ENCODE measurements around the gene TRIP6.
A peak's percentile ranks its signal among the peaks of the same experiment; 100 is the strongest.

Gene TRIP6

GRCh38 chr7:100891568-100892247, 24.5 kb downstream of the TRIP6 start:
- peaks cover 8% of the 10 kb centered on the region for H3K27me3 ChIP-seq (ENCODE audit: control insufficient read depth, insufficient read depth, low read length)
- H3K4me3 ChIP-seq (ENCODE audit: low read length): peak overlapping the region; percentile 69; the same call in 1 of the 2 replicates

DNA sequence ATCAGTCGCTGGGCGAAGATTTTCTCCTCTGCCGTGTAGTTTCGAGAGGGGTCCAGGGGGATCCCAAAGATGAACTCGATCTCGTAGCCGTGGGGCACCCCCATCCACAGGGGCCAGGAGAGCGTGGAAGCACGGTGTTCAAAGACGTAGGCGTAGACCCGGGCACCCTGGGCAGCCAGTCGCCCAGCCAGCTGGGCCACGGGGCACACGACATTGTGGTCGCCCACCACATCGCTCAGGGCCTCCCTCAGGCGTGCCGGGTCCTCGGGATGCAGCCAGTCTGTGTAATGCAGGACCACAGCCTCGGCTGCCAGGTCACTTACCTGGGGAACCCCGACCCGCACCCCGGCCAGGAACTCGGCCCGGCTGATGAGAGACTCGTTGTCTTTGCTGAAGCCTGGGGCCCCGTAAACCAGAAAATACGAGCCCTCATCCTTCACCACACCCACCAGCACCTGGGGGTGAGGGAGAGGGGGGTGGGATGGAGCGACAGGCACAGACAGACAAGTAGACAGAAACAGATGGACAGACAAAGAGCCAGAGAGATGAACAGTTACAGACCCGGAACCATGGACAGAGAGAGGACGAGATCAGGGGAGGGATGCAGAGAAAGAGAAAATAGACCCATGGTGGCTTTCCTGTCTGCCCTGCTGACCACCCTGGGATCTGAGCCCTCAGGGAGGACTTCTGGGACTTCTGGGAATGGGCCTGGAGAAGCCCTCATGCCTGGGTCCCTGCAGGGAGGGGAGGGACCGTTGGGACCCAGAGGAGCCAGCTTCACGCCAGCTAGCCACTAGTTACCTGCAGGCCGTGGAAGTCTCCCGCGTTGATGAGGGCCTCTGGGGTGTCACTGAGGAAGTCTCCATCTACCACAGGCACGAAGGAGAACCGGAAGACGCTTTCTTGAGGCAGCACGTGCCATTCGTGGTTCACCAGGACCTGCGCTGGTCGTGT, 25.5 kb downstream of the TRIP6 start:
- DNase-seq (ENCODE audit: low read depth, low spot score): no peak

More at GRCh38 chr7:100891568-100892247, 24.5 kb downstream of the TRIP6 start:
- DNase-seq (ENCODE audit: low read depth, low spot score): no peak
- Histone ChIP-seq H3K27ac (ENCODE audit: low read length) (no peak overlapping the region), H3K36me3 (ENCODE audit: control insufficient read depth, insufficient read depth, low read length) (peaks cover 15% of the 10 kb centered on the region), H3K4me1 (ENCODE audit: control insufficient read depth, insufficient read depth, low read length) (peaks cover 7% of the 10 kb centered on the region), H3K9me3 (ENCODE audit: control insufficient read depth, insufficient read depth, low read length) (no peaks in the 10 kb centered on the region)
- WGBS (ENCODE audit: insufficient coverage, insufficient read length): no CpG with 5 or more reads among the region's 8 CpGs

DNA sequence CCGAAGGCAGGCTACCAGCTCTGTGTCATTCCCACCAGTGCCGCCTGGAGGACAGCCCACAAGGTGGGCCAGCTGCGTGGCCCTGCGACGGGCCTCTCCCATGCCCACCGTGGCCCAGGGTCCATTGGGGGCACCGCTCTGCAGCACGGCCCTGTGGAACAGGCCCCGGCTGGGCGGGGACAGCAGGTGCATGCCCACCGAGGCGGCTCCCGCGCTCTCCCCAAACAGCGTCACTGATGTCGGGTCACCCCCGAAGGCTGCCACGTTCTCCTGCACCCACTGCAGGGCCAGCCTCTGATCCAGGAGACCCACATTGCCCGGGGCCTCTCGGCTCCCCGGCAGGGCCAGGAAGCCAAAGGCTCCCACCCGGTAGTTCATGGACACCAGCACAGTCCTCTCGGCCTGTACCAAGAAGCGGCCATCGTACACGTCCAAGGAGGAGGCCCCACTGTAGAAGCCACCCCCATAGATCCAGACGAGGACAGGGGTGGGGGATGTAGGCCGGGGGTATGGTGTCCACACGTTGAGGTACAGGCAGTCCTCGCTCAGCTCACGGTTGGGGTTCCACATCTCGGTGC, 26.2 kb downstream of the TRIP6 start:
- Histone ChIP-seq H3K9me3 (ENCODE audit: control insufficient read depth, insufficient read depth, low read length) (no peaks in the 10 kb centered on the region), H3K4me3 (ENCODE audit: low read length) (no peak overlapping the region), H3K27ac (ENCODE audit: low read length) (no peak overlapping the region), H3K36me3 (ENCODE audit: control insufficient read depth, insufficient read depth, low read length) (no peaks in the 10 kb centered on the region; the same call in 1 of the 2 replicates), H3K4me1 (ENCODE audit: control insufficient read depth, insufficient read depth, low read length) (peaks cover 5% of the 10 kb centered on the region; the same call in 1 of the 2 replicates), H3K27me3 (ENCODE audit: control insufficient read depth, insufficient read depth, low read length) (peaks cover 8% of the 10 kb centered on the region)
- no CpG with 5 or more reads among the region's 32 CpGs for WGBS (ENCODE audit: insufficient coverage, insufficient read length)
- DNase-seq (ENCODE audit: low read depth, low spot score): no peak

More for the DNA sequence above, 25.5 kb downstream of the TRIP6 start:
- Histone ChIP-seq H3K9me3 (ENCODE audit: control insufficient read depth, insufficient read depth, low read length) (no peaks in the 10 kb centered on the region), H3K36me3 (ENCODE audit: control insufficient read depth, insufficient read depth, low read length) (peaks cover 7% of the 10 kb centered on the region), H3K4me1 (ENCODE audit: control insufficient read depth, insufficient read depth, low read length) (peaks cover 5% of the 10 kb centered on the region; the same call in 1 of the 2 replicates), H3K4me3 (ENCODE audit: low read length) (no peak overlapping the region), H3K27ac (ENCODE audit: low read length) (no peak overlapping the region), H3K27me3 (ENCODE audit: control insufficient read depth, insufficient read depth, low read length) (peaks cover 8% of the 10 kb centered on the region)
- WGBS (ENCODE audit: insufficient coverage, insufficient read length): no CpG with 5 or more reads among the region's 44 CpGs

GRCh38 chr7:100893910-100894721, 26.9 kb downstream of the TRIP6 start:
- WGBS (ENCODE audit: insufficient coverage, insufficient read length): no CpG with 5 or more reads among the region's 40 CpGs
- DNase-seq (ENCODE audit: low read depth, low spot score): no peak
- H3K27ac ChIP-seq (ENCODE audit: low read length): no peak overlapping the region
- no peaks in the 10 kb centered on the region for H3K36me3 ChIP-seq (ENCODE audit: control insufficient read depth, insufficient read depth, low read length)
- H3K9me3 ChIP-seq (ENCODE audit: control insufficient read depth, insufficient read depth, low read length): no peaks in the 10 kb centered on the region
- peak overlapping the region; percentile 10; the same call in 1 of the 2 replicates for H3K4me3 ChIP-seq (ENCODE audit: low read length)
- peaks cover 5% of the 10 kb centered on the region; the same call in 1 of the 2 replicates for H3K4me1 ChIP-seq (ENCODE audit: control insufficient read depth, insufficient read depth, low read length)
- H3K27me3 ChIP-seq (ENCODE audit: control insufficient read depth, insufficient read depth, low read length): peaks cover 8% of the 10 kb centered on the region

DNA sequence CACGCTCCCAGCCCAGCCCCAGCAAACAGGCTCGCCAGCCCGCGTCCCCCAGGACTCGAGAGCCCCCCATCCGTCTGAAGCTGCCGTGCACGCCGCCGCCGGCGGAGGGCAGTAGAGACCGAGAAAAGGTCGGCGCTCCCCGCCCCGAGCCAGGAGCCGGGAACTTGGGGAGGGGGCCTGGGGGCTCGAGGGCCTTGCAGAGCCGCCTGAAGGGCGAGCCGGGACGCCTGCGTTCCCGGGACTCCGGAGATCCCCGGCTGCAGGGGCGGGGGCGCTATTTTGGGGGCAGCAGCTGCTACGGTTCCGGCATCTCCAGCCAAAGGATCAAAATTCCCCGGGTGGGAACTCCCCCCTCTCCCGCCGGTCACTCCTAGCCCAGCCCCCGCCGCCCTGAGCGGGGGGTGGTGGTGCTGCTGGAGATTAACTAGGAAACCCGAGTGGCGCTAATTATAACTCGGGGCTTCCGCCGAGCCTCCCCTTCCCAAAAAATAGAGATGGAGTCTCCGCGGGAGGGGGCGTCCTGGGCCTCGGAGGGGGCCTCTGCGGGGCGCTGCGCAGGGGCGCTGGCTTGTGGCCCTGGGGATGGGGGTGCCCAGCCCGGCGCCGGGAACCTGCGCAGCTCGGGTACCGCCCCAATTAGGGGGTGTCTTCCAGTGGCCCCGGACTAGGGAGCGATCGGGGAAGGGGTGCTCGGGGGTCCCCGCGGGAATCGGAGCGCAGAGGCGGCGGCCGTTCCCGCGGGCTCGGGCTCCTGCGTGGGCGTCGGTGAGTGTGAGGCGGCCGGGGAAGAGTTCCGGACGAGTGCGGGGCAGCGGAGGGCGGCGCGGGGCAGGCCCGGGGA, 27.9 kb downstream of the TRIP6 start:
- Histone ChIP-seq H3K4me1 (ENCODE audit: control insufficient read depth, insufficient read depth, low read length) (peaks cover 5% of the 10 kb centered on the region; the same call in 1 of the 2 replicates), H3K36me3 (ENCODE audit: control insufficient read depth, insufficient read depth, low read length) (no peaks in the 10 kb centered on the region), H3K27me3 (ENCODE audit: control insufficient read depth, insufficient read depth, low read length) (peaks cover 8% of the 10 kb centered on the region), H3K27ac (ENCODE audit: low read length) (no peak overlapping the region), H3K4me3 (ENCODE audit: low read length) (peak overlapping the region; percentile 40; the same call in 1 of the 2 replicates), H3K9me3 (ENCODE audit: control insufficient read depth, insufficient read depth, low read length) (no peaks in the 10 kb centered on the region)
- no CpG with 5 or more reads among the region's 83 CpGs for WGBS (ENCODE audit: insufficient coverage, insufficient read length)
- DNase-seq (ENCODE audit: low read depth, low spot score): no peak

DNA sequence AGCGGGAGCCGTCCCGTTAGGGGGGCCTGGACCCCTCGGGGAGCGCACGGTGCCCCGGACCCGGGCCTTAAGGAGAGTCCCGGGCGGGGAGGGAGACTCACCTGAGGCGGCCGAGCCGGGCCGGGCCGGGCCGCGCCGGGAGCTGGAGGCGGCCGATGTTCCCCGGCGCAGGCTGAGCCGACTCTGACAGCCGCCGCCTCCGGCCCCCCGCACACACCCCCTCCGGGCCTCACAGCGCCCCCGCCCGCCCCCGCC, 28.4 kb downstream of the TRIP6 start, which contains the start of gene ACHE:
Gene ACHE (minus strand): TSS at position 188 of the 255 bp plus-strand sequence. CDS start 1,656 bp downstream, outside the sequence.
- Histone ChIP-seq H3K9me3 (ENCODE audit: control insufficient read depth, insufficient read depth, low read length) (no peaks in the 10 kb centered on the region), H3K4me3 (ENCODE audit: low read length) (peak within 1 kb of the TSS; percentile 40; the same call in 1 of the 2 replicates), H3K4me1 (ENCODE audit: control insufficient read depth, insufficient read depth, low read length) (peaks cover 5% of the 10 kb centered on the region; the same call in 1 of the 2 replicates), H3K36me3 (ENCODE audit: control insufficient read depth, insufficient read depth, low read length) (no peaks in the 10 kb centered on the region), H3K27ac (ENCODE audit: low read length) (no peak within 1 kb of the TSS), H3K27me3 (ENCODE audit: control insufficient read depth, insufficient read depth, low read length) (peaks cover 8% of the 10 kb centered on the region)
- no CpG with 5 or more reads among the region's 32 CpGs for WGBS (ENCODE audit: insufficient coverage, insufficient read length)
- no peak for DNase-seq (ENCODE audit: low read depth, low spot score)

- DNase-seq (ENCODE audit: low read depth, low spot score): no peak
- Histone ChIP-seq H3K9me3 (ENCODE audit: control insufficient read depth, insufficient read depth, low read length) (no peaks in the 10 kb centered on the region), H3K27ac (ENCODE audit: low read length) (no peak overlapping the region), H3K36me3 (ENCODE audit: control insufficient read depth, insufficient read depth, low read length) (no peaks in the 10 kb centered on the region), H3K4me1 (ENCODE audit: control insufficient read depth, insufficient read depth, low read length) (peaks cover 5% of the 10 kb centered on the region; the same call in 1 of the 2 replicates), H3K4me3 (ENCODE audit: low read length) (peak overlapping the region; percentile 14; the same call in 1 of the 2 replicates), H3K27me3 (ENCODE audit: control insufficient read depth, insufficient read depth, low read length) (peaks cover 8% of the 10 kb centered on the region)
- WGBS (ENCODE audit: insufficient coverage, insufficient read length): no CpG with 5 or more reads among the region's 54 CpGs
Measured at GRCh38 chr7:100895956-100896731, 29.0 kb downstream of the TRIP6 start.

DNA sequence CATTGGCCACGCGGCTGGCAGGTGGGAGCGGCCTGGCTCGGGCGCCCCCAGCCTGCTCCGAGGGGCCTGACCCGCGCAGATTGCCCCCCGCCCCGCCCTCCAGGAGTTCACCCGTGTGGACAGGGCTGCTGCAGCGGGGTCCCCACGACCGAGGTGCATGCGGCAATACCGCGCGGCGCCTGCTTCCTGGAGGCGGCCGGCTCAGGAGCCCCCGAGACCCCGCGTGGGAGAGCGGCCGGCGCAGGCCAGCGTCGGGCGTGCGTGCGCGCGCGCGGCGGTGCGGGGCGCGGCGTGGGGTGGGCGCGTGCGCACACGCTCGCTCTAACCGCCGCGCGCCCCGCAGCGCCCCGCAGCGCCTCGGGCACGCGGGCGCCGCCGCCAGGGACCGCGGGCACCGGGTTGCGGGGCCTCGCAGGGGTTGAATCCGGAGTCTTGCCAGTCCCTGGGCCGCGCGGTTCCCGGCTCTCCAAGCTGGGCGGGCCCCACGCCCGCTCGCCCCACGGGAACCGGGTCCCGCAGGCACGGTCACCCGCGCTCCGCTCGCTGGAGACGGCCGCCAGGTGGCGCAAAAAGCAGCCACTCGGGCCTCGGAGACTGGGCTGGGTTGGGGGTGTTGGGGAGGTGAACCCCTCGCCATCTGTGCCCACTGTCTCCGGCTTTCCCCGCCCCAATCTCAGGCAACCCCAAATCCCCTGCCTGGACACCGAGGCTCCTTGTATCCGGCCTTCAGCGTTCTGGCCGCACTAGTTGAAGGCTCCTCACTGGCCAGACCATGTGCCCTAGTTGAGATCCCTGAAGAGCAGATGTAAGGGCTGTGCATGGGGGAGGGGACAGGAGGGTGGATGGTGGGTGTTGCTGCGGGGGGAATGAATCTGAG, 29.8 kb downstream of the TRIP6 start:
- no peak for DNase-seq (ENCODE audit: low read depth, low spot score)
- no CpG with 5 or more reads among the region's 95 CpGs for WGBS (ENCODE audit: insufficient coverage, insufficient read length)
- H3K27me3 ChIP-seq (ENCODE audit: control insufficient read depth, insufficient read depth, low read length): peaks cover 8% of the 10 kb centered on the region

More for the DNA sequence above, 29.8 kb downstream of the TRIP6 start:
- peaks cover 5% of the 10 kb centered on the region; the same call in 1 of the 2 replicates for H3K4me1 ChIP-seq (ENCODE audit: control insufficient read depth, insufficient read depth, low read length)
- no peak overlapping the region for H3K27ac ChIP-seq (ENCODE audit: low read length)
- no peaks in the 10 kb centered on the region for H3K9me3 ChIP-seq (ENCODE audit: control insufficient read depth, insufficient read depth, low read length)
- H3K36me3 ChIP-seq (ENCODE audit: control insufficient read depth, insufficient read depth, low read length): no peaks in the 10 kb centered on the region
- peak overlapping the region; percentile 20; the same call in 1 of the 2 replicates for H3K4me3 ChIP-seq (ENCODE audit: low read length)
